GM19455 (cell line): ENCODE results near the gene SRRM2.

Experiments
- ATAC-seq: cut with Tn5 transposase; IDR thresholded peaks from one replicate; pipeline ENCODE4 v1.9.1; 2021; ENCODE audit not compliant: unreplicated experiment

Gene SRRM2

DNA sequence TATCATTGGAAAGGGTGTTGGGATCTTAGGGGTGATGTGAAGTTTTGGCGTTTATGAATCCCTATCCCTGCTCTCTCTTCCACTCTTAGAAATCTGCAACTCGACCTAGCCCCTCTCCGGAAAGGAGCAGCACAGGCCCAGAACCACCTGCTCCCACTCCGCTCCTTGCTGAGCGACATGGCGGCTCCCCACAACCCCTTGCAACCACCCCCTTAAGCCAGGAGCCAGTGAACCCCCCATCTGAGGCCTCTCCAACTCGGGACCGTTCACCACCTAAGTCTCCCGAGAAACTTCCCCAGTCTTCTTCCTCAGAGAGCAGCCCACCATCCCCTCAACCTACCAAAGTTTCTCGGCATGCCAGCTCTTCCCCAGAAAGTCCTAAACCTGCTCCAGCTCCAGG, 9.0 kb downstream of the SRRM2 start:
- no peak for ATAC-seq

DNA sequence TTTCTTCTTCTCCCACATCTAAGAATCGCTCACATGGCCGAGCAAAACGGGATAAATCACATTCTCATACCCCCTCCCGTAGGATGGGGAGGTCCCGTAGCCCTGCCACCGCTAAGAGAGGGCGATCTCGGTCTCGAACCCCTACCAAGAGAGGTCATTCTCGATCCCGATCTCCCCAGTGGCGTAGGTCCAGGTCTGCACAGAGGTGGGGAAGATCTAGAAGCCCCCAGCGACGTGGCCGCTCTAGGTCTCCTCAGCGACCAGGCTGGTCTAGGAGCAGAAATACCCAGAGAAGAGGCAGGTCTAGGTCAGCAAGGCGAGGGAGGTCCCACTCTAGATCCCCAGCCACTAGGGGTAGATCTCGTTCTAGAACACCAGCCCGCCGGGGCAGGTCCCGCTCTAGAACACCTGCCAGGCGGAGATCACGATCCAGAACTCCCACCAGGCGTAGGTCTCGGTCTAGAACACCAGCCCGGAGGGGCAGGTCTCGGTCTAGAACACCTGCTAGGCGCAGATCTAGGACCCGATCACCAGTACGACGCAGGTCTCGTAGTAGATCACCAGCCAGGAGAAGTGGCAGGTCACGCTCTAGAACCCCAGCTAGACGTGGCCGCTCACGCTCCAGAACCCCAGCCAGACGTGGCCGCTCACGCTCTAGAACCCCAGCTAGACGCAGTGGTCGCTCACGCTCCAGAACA, 9.6 kb downstream of the SRRM2 start:
- ATAC-seq, result no peak

- no peak for ATAC-seq
These were observed 10.3 kb downstream of the SRRM2 start for GRCh38 chr16:2762711-2763110.

DNA sequence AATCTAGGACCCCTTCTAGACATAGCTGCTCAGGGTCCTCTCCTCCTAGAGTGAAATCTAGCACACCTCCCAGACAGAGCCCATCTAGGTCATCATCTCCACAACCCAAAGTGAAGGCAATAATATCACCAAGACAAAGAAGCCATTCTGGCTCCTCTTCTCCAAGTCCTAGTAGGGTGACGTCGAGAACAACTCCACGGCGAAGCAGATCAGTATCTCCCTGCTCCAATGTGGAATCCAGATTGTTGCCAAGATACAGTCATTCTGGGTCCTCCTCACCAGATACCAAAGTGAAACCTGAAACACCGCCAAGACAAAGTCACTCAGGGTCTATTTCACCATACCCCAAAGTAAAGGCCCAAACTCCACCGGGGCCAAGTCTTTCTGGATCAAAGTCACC, 10.7 kb downstream of the SRRM2 start:
- ATAC-seq, result no peak

GRCh38 chr16:2764718-2765117, 12.3 kb downstream of the SRRM2 start:
- ATAC-seq, result no peak

DNA sequence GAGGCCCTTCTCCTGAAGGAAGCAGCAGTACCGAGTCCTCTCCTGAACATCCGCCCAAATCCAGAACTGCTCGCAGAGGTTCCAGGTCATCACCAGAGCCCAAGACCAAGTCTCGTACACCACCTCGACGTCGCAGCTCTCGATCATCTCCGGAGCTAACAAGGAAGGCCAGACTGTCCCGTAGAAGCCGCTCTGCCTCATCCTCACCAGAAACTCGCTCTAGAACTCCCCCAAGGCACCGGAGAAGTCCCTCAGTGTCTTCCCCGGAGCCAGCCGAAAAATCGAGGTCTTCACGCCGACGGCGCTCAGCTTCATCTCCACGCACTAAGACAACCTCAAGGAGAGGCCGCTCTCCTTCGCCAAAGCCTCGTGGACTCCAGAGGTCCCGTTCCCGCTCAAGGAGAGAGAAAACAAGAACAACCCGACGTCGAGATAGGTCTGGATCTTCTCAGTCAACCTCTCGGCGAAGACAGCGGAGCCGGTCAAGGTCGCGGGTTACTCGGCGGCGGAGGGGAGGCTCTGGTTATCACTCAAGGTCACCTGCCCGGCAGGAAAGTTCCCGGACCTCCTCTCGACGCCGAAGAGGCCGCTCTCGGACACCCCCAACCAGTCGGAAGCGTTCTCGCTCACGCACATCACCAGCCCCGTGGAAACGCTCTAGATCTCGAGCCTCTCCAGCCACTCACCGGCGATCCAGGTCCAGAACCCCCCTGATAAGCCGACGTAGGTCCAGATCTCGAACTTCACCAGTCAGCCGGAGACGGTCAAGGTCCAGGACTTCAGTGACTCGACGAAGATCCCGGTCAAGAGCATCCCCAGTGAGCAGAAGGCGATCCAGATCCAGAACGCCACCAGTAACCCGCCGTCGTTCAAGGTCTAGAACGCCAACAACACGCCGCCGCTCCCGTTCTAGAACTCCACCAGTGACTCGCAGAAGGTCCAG, 13.3 kb downstream of the SRRM2 start:
- no peak for ATAC-seq

DNA sequence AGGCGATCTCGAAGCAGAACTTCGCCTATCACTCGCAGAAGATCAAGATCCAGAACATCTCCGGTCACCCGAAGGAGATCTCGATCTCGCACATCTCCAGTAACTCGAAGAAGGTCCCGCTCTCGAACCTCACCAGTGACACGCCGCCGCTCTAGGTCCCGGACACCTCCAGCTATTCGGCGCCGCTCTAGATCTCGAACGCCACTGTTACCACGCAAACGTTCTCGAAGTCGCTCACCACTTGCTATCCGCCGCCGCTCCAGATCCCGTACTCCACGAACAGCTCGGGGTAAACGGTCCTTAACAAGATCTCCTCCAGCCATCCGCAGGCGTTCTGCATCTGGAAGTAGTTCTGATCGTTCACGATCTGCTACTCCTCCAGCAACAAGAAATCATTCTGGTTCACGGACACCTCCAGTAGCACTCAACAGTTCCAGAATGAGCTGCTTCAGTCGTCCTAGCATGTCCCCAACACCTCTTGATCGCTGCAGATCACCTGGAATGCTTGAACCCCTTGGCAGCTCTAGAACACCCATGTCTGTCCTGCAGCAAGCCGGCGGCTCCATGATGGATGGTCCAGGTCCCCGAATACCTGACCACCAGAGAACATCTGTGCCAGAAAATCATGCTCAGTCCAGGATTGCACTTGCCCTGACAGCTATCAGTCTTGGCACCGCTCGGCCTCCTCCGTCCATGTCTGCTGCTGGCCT, 14.1 kb downstream of the SRRM2 start:
- ATAC-seq, result no peak

DNA sequence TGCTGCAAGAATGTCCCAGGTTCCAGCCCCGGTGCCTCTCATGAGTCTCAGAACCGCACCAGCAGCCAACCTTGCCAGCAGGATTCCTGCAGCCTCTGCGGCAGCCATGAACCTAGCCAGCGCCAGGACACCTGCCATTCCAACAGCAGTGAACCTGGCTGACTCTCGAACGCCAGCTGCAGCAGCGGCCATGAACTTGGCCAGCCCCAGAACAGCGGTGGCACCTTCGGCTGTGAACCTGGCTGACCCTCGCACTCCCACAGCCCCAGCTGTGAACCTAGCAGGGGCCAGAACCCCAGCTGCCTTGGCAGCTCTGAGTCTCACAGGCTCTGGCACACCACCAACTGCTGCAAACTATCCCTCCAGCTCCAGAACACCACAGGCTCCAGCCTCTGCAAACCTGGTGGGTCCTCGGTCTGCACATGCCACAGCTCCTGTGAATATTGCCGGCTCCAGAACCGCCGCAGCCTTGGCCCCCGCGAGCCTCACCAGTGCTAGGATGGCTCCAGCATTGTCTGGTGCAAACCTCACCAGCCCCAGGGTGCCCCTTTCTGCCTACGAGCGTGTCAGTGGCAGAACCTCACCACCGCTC, 14.8 kb downstream of the SRRM2 start:
- no peak for ATAC-seq

GRCh38 chr16:2767891-2768290, 15.5 kb downstream of the SRRM2 start:
- no peak for ATAC-seq

DNA sequence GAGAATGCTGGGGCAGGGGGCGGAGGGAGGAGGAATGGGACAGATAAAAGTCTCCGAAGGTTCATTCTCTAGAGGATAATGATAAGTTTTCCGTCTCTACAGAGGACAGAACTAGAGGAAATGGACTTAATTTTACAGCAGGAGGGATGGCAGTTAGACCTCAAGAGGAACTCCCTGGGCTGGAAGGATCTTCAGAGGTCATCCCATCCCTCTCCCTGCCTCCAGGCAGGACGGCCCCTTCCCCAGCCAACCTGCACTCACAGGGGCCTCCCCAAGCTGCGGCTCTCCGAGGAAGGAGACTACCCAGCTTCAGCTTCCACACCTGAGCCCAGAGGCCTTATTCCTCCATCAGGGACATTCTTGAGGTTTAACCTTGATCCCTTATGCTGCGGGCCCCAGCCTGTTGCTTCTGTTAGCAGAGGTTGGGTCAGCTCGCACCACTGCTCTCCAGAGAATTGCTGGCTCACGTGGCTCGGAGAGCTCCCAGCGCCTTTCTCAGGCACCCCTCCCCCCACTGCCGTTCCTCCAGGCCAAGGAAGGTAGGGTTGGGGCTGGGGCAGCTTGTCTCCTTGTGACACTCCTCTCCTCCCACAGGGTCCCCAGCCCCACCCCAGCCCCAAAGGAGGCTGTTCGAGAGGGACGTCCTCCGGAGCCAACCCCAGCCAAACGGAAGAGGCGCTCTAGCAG, 16.1 kb downstream of the SRRM2 start:
- no peak for ATAC-seq

DNA sequence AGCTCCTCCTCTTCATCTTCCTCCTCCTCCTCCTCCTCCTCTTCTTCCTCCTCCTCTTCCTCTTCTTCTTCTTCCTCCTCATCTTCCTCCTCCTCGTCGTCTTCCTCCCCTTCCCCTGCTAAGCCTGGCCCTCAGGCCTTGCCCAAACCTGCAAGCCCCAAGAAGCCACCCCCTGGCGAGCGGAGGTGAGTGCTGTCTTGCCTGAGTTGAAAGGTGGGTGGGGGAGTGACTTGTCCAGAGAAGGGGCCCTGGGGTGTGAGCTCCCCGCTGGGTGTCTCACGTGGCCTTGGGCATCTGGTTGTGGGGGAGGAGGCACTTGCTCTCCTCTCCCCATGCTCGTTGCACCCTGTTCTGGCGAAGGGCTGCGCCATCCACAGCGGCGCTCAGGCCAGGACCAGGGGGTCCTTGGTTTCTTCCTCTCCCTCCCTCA, 16.7 kb downstream of the SRRM2 start:
- ATAC-seq, result no peak

- ATAC-seq, result no peak
These were observed 17.2 kb downstream of the SRRM2 start for GRCh38 chr16:2769675-2770056.

DNA sequence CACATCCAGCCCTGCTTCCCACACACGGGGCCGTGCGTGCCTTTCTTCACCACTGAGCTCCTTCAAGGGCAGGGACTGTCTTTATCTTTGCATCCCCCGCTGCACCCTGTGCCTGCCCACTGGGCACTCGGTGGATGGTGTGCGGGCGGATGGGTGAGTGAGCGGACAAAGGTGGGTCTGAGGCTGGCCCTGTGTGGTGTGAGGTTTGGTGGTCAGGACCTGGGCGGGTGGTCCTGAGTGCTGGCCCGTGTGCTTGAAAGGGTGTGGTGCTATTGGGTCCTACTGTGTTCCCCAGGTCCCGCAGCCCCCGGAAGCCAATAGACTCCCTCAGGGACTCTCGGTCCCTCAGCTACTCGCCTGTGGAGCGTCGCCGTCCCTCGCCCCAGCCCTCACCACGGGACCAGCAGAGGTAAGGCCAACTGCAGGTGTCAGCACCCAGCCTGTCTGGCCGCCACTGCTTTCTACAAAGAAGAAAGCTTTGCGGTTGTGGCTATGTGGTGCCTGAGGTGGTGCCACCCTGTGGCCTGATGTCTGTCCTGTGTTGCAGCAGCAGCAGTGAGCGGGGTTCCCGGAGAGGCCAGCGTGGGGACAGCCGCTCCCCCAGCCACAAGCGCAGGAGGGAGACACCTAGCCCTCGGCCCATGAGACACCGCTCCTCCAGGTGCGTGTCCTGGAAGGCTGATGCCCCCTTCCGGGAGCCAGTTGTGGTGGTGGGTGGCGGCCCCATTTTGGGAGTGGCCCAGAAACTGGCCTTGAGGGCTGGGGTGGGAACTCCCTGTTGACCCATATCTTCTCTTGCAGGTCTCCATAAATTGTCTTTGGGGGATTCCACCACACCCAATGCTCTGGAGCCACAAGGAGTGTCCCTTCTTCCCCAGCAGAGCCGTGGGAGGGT, 17.9 kb downstream of the SRRM2 start:
- ATAC-seq, result no peak

DNA sequence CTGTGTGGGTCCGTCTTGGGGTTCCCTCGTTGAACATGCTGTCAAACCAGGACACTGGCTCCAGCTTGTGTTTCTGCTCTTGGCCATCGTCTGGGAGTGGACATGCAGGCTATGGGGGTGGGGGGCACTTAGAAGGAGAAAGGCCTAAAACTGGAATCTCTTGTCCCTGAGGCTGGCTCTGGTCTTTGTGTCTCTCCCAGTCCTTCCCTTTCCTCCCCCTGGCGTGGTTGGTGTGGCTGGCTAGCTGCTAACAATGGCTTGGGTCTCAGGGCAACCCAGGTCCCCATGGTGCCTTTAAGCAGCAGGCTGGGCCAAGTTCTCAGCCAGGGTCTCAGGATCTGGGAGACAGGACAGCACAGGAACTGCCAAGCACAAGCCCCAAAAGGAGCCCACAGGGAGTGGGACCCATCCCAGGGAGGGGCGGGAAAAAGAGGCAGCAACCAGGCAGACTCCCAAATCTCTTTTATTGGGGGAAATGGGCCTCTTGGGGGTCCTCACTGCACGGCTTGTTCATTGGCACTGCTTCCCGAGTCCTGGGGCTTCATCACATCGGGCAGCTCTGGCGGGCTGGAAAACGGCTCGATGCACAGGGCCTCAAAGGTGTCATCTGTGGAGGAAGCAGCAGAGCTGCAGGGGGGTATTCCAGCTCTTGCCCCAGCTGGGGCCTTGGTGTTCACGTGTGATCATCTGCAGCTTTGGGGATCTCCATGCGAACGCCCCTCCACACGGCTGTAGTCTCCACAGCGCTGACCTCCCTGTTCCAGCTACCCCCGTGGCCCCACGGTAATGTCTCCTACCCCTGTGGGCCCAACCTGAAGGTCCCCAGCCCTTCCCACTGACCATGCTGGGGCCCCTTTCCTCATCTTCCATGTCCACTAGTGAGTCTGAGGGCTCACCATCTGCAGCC, 19.3 kb downstream of the SRRM2 start:
- no peak for ATAC-seq

DNA sequence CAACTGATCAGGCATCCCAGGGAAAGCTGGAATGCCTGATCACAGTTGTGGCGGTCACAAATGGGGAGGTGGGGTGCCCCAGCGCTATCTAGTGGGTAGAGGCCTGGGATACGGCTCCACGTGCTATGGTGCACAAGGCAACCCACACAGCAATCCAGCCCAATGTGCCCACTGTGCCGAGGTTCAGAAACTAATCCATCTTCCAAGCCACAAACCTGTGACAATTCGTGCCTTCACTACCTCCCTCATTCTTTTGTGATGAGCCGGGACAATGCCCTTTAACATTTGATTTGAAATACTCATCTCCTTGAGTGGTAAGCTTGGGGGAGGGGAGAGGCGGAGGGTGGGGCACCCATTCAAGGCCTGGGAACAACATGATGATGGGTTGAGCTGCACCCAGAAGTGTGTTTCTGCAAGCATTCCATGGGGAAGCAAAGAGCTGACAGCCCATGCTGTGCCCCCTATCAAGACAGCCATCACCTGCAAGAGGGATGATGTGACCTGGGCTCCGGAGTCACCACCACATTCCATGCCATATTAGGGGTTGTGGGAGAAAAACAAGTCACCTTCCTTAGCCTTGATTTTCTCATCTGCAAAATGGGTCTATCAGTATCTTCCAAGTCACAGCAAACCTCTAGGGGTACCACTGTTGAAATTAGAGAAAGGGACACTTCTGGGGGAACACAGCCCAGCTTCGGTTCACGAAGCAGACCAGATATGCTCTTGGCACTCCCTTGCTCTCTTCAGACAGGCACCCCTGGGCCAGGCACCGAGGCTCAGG, 20.9 kb downstream of the SRRM2 start:
- no peak for ATAC-seq

DNA sequence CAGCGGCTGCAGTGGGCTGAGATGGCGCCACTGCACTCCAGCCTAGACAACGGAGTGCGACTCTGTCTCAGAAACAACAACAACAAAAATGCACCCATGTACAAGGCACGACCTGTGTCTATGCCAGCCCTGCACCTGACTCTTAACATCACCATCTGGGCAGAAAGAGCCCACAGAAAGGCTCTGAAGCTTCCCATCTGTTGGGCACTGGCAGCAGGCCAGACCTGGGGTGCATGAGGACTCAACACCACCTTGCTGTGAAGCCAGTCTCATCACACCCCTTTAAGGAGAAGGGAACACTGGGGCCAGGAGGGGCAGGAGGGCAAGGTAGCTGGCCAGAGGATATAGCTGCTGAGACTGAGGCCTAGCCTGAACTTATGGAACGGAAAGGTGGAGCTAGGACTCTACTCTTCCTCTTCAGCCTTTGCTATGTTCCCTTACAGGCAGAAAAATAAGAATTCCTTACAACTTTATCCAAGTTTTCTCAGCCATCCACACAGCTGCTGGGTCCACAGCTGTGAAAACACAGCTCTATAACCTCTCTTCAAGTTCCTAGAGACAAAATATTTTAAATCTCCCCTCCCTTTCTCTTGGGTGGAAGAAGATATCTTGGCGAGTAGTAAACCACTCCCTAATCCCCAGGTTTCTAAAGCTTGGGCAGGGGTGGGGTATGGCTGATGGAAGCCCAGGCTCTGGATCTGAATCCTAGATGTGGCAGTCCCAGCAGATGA, 21.9 kb downstream of the SRRM2 start:
- no peak for ATAC-seq

GRCh38 chr16:2775131-2775716, 22.8 kb downstream of the SRRM2 start:
- no peak for ATAC-seq
